Stimulated activated CD4-positive, alpha-beta T cell treated with anti-CD3 and anti-CD28 coated beads, Interleukin-4, amount 100 ng/mL, for 24 hours (primary cell): Measurements from ENCODE around the gene SIMC1.

Experiments used
- DNase-seq: peaks from one replicate; pipeline ENCODE4 v3.0.0-alpha.2; 2020

The SIMC1 gene

GRCh38 chr5:176365351-176366231, 127.4 kb downstream of the SIMC1 start, which contains the start of gene ARL10:
Gene ARL10, plus strand, starts transcription at chr5:176365487. Its CDS starts 77 bp downstream, at chr5:176365564.
- DNase-seq, result peak; percentile 62

GRCh38 chr5:176366232-176366894, 128.1 kb downstream of the SIMC1 start:
- DNase-seq, result no peak

GRCh38 chr5:176368726-176369125, 130.5 kb downstream of the SIMC1 start:
- no peak for DNase-seq

GRCh38 chr5:176369934-176370711, 131.9 kb downstream of the SIMC1 start:
- no peak for DNase-seq

- DNase-seq, result no peak
Measured at GRCh38 chr5:176371621-176372539, 133.7 kb downstream of the SIMC1 start.

GRCh38 chr5:176373100-176373818, 135.0 kb downstream of the SIMC1 start:
- no peak for DNase-seq

GRCh38 chr5:176379881-176380280, 141.7 kb downstream of the SIMC1 start:
- DNase-seq, result no peak

- DNase-seq, result no peak
Measured at GRCh38 chr5:176381423-176381822, 143.2 kb downstream of the SIMC1 start.

- DNase-seq, result no peak
Measured at GRCh38 chr5:176381979-176382378, 143.8 kb downstream of the SIMC1 start.

GRCh38 chr5:176382721-176383120, 144.5 kb downstream of the SIMC1 start:
- DNase-seq, result no peak

GRCh38 chr5:176383248-176383905, 145.2 kb downstream of the SIMC1 start:
- DNase-seq, result no peak

- no peak for DNase-seq
Measured at GRCh38 chr5:176383961-176384360, 145.7 kb downstream of the SIMC1 start.

GRCh38 chr5:176384366-176384930, 146.2 kb downstream of the SIMC1 start:
- DNase-seq, result no peak

- DNase-seq, result no peak
Measured at GRCh38 chr5:176384991-176385390, 146.8 kb downstream of the SIMC1 start.

GRCh38 chr5:176386491-176386890, 148.3 kb downstream of the SIMC1 start:
- no peak for DNase-seq

GRCh38 chr5:176387384-176387925, 149.2 kb downstream of the SIMC1 start:
- DNase-seq, result no peak

GRCh38 chr5:176388003-176388443, 149.8 kb downstream of the SIMC1 start:
- no peak for DNase-seq

- peak; percentile 100 for DNase-seq
Measured at GRCh38 chr5:176388444-176389134, 150.4 kb downstream of the SIMC1 start, which contains the start of the genes HIGD2A and NOP16. Gene HIGD2A, plus strand, starts transcription at chr5:176388751. Its CDS starts 69 bp downstream, at chr5:176388820. Gene NOP16, minus strand, starts transcription at chr5:176388598. Its CDS starts 59 bp downstream, at chr5:176388539.
